Ishikawa (cell line): ENCODE measurements around the gene MTHFD1.

Source experiments
- CEBPB ChIP-seq: IDR thresholded peaks from 2 replicates; pipeline ENCODE4 v1.6.1; 2012
- CREB1 ChIP-seq: IDR thresholded peaks from 2 replicates; pipeline ENCODE4 v1.6.1; 2012; ENCODE audit warnings: low read depth
- EGR1 ChIP-seq: IDR thresholded peaks from 2 replicates; pipeline ENCODE4 v1.6.1; 2012
- EP300 ChIP-seq: IDR thresholded peaks from 2 replicates; pipeline ENCODE4 v1.6.1; 2012; ENCODE audit warnings: borderline replicate concordance
- FOXM1 ChIP-seq: IDR thresholded peaks from 2 replicates; pipeline ENCODE4 v1.6.1; 2012; ENCODE audit warnings: low read depth, borderline replicate concordance
- MAX ChIP-seq: IDR thresholded peaks from 2 replicates; pipeline ENCODE4 v1.6.1; 2012
- NFIC ChIP-seq: IDR thresholded peaks from 2 replicates; pipeline ENCODE4 v1.6.1; 2012
- RAD21 ChIP-seq: IDR thresholded peaks from 2 replicates; pipeline ENCODE4 v1.6.1; 2012; ENCODE audit warnings: low read depth
- REST ChIP-seq: IDR thresholded peaks from 2 replicates; pipeline ENCODE4 v1.6.1; 2012; ENCODE audit warnings: low read depth, mild to moderate bottlenecking
- TAF1 ChIP-seq: IDR thresholded peaks from 2 replicates; pipeline ENCODE4 v1.6.1; 2012; ENCODE audit warnings: low read depth, mild to moderate bottlenecking
- TCF12 ChIP-seq: IDR thresholded peaks from 2 replicates; pipeline ENCODE4 v1.6.1; 2012; ENCODE audit warnings: low read depth
- TEAD4 ChIP-seq: IDR thresholded peaks from 2 replicates; pipeline ENCODE4 v1.6.1; 2012
- USF1 ChIP-seq: IDR thresholded peaks from 2 replicates; pipeline ENCODE4 v1.6.1; 2012
- YY1 ChIP-seq: IDR thresholded peaks from 2 replicates; pipeline ENCODE4 v1.6.1; 2012; ENCODE audit warnings: low read depth
- ZBTB7A ChIP-seq: IDR thresholded peaks from 2 replicates; pipeline ENCODE4 v1.6.1; 2012; ENCODE audit warnings: low read depth

The MTHFD1 gene

GRCh38 chr14:64410084-64410774 is 22.1 kb downstream of the MTHFD1 start:
- TF ChIP-seq TEAD4 (peak; percentile 69), EGR1 (no peak), YY1 (no peak), USF1 (no peak), REST (no peak)

GRCh38 chr14:64411001-64411400 is 22.8 kb downstream of the MTHFD1 start:
- TF ChIP-seq TEAD4 (no peak), EP300 (no peak), RAD21 (no peak), REST (no peak), FOXM1 (no peak), NFIC (no peak), TAF1 (no peak), YY1 (no peak), CREB1 (no peak), ZBTB7A (no peak), MAX (no peak), CEBPB (no peak), TCF12 (no peak), USF1 (no peak), EGR1 (no peak)

GRCh38 chr14:64412237-64412636 is 24.1 kb downstream of the MTHFD1 start:
- TF ChIP-seq EP300 = no peak
- no peak for TF ChIP-seq EGR1

- TF ChIP-seq MAX (no peak), TCF12 (no peak), EP300 (no peak), CEBPB (no peak), TEAD4 (no peak), REST (no peak), USF1 (no peak), RAD21 (no peak), EGR1 (no peak), TAF1 (no peak), CREB1 (no peak)
Observed at GRCh38 chr14:64416348-64416932, 28.3 kb downstream of the MTHFD1 start.
